NCI-H526 (cell line): ENCODE measurements around the gene GIT2.
A peak's percentile ranks its signal among the peaks of the same experiment; 100 is the strongest.
"Not testable (repeated sequence)": the region's sequence is repeated elsewhere in the genome, so short reads cannot be mapped to it uniquely, and the experiment has no call there.

Experiments
- DNase-seq, 2 experiments: peaks; one replicate each; lab custom pipeline; 2025; lab: John Stamatoyannopoulos, UW

The GIT2 gene

DNA sequence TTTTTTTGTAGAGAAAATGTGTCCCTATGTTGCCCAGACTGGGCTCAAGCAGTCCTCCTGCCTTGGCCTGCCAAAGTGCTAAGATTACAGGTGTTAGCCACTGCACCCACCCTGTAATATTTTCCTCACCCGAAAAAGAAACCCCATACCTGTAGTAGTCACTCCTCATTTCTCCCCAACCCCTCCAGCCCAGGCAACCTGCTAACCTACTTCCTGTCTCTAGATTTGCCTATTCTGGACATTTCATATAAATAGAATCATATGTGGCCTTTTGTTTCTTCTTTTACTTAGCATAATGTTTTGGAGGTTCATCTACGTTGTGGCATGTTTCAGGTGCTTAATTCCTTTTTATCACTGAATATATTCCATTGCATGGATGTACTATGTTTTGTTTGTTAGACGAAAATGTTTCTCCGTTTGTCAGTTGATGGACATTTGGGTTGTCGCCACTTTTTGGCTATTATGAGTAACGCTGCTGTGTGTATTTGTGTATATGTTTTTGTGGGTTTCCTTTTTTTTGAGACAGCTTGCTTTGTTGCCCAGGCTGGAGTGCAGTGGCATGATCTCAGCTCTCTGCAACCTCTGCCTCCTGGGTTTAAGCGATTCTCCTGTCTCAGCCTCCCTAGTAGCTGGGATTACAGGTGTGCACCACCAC, 9.3 kb upstream of the GIT2 start:
- no peak for DNase-seq

GRCh38 chr12:110004598-110004997, 8.4 kb upstream of the GIT2 start:
- DNase-seq: no peak

GRCh38 chr12:110002676-110003515, 6.7 kb upstream of the GIT2 start:
- DNase-seq: no peak

- DNase-seq: no peak
Observed at GRCh38 chr12:110001596-110001995, 5.4 kb upstream of the GIT2 start.

DNA sequence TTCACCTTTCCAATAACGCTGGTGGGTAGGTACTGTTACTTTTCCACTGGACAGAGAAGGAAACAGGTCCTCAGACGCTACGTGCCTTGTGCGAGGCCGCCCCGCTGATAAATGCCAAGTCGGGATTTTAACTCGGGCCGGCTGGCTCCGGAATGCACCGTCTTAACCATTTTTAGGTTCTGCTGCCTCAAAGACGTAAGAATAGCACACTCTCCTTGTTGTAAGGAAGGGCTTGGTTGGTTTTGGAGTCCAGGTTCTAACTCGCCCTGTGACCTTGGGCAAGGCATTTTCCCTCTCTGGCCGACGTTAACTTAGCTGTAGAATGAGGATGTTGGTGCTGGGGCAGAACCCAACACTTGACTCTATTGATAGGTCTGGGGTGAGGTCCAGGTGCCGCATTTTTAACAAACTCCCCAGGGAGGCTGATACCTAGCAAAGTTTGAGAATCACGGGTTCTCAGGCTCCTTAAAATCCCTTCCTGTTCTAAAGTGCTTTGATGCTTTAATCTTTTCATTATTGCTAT, 3.9 kb upstream of the GIT2 start:
- peak in 1 of 2 experiments; percentile 30 for DNase-seq

- DNase-seq: no peak
Observed at GRCh38 chr12:109999649-109999971, 3.4 kb upstream of the GIT2 start.

GRCh38 chr12:109998904-109999648, 2.9 kb upstream of the GIT2 start, which contains the start of gene ANKRD13A:
Gene ANKRD13A (plus strand): TSS chr12:109999430. CDS start chr12:109999689, 259 bp downstream.
- DNase-seq: peak; percentile 86 to 93

DNA sequence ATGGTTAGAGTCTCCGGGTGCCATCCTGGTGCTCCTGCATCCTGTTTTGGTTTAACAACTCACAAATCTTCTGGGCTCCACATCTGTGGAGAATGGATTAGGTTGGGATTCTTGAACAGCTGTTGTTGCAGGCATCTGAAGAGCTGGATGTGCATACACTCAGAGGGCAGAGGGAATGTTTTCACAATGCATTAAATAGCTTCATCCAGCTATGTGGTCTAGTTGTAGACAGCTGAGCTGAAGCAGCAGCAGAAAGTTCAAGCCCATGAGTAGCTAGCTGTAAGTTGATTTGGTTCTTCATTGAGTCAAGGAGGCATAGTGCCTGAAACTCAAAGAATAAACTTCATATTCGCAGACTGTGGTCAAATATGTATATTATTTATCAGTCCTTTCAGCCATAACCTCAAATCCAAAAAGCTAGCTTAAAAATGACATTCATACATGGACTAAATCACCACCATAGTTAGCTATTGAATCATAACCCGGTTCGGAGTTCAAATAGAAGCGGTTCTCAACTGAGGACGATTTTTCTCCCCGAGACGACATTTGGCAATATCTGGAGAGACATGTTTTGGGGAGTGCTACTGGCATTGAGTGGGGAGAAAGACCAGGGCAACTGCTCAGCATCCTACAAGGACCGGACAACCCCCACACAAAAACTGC, 2.2 kb upstream of the GIT2 start:
- DNase-seq: no peak

- no peak for DNase-seq
Observed at GRCh38 chr12:109997393-109997792, 1.2 kb upstream of the GIT2 start.

DNA sequence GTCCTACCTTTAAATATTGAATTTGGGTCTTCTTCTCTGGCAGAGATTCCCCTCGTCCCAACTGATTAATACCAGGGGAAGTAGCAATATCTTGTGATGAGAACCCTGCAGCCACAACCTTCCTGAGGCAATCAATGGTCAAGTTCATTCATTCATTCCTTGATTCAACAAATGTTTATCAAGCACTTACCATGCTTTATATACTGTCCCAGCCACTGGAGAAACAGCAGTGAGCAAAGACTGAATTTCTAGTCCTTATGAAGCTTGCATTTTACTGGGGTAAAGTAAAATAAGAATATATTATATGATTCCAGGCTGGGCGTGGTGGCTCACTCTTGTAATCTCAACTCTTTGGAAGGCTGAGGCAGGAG, 300 bp upstream of the GIT2 start:
- DNase-seq: no peak

DNA sequence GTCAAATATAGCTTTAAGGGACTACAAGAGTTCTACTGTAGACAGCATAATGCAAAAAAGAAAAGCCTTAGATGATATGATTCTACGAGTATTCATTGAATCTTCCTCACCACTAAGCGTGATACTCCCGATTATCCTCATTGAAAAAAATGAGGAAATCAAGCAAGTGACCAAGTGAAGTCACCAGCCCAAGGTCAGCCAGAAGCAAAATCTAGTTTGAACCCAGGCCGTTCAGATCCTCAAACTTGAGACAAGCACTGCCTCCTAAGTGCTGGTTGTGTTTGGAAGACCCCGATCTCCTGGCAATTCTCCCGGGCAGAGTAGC, 845 bp downstream of the GIT2 start:
- no peak for DNase-seq

DNA sequence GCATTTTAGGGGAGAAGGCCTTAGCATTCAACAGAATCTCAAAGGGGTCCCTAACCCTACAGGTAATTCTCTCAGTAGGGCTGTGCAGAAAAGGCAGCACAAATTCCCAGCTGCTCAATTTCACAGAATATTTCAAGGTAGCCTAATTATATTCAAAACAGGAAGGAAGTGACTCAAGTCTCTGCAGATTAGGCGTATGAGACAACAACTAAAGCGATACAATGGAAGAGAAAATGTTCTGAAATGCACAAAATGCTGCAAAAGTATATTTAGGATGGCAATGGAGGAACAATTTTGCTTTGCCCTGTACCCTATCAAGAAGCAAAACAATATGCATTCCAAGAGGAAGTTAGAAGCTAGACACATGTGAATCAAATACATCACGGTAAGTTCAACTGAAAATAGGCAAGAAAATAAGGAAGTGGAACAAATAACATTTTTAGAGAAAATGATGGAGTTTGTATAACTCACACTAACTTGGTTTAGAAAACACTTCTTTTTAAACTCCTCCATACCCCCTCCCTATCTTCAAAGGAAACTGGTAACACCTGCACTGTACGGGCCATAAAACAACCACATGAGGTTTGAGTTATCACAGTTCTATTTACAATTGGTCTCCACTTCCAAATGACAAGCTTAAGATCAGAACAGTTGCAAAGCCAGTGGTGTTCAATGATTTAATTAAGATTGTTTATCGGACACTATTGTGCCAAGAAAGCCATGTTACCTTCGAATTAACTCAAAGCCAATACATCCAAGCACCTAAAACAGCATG, 1.6 kb downstream of the GIT2 start:
- peak in 1 of 2 experiments; percentile 4 for DNase-seq

GRCh38 chr12:109993091-109993490, 3.1 kb downstream of the GIT2 start:
- no peak for DNase-seq

GRCh38 chr12:109991586-109991985, 4.6 kb downstream of the GIT2 start:
- DNase-seq: no peak

GRCh38 chr12:109989380-109989779, 6.8 kb downstream of the GIT2 start:
- no peak for DNase-seq

DNA sequence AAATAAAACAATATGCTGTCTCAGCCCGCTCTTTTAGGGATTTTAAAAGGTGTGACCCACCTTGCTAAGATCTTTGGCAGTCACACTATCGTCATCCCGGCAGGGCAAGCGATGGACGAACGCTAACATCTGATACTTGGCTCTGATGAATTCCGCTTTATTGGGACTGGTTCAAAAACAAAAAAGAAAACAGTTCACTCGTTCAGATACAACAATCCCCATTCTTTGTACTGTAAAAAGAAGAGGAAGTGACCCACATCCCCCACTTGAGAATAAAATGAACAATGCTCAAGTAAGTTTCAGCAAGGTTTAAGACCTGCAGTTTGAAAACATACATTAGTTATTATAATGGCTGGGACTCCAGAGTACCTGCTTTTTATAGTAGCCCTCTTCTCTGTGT, 7.3 kb downstream of the GIT2 start:
- DNase-seq: no peak

DNA sequence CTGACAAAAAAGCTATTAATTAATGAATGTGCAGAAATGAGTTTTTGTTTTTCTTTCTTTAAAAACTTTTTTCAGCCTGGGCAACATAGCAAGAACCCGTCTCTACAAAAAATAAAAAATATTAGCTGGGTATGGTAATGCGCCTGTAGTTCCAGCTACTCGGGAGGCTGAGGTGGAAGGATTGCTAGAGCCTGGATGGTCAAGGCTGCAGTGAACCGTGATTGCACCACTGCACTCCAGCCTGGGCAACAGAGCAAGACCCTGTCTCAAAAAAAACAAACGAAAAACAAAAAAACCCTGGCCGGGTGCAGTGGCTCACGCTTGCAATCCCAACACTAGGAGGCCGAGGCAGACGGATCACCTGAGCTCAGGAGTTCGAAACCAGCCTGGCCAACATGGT, 7.9 kb downstream of the GIT2 start:
- no peak for DNase-seq

GRCh38 chr12:109987615-109988014, 8.6 kb downstream of the GIT2 start:
- no peak for DNase-seq

DNA sequence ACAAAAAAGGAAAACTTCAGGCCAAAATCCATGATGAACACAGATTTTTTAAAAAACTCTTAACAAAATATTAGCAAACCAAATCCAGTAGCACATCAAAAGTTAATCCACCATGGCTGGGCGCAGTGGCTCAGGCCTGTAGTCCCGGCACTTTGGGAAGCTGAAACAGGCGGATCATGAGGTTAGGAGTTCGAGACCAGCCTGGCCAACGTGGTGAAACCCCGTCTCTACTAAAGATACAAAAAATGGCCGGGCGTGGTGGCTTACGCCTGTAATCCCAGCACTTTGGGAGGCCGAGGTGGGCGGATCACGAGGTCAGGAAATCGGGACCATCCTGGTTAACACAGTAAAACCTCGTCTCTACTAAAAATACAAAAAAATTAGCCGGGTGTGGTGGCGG, 9.9 kb downstream of the GIT2 start:
- not testable (repeated sequence) for DNase-seq

DNA sequence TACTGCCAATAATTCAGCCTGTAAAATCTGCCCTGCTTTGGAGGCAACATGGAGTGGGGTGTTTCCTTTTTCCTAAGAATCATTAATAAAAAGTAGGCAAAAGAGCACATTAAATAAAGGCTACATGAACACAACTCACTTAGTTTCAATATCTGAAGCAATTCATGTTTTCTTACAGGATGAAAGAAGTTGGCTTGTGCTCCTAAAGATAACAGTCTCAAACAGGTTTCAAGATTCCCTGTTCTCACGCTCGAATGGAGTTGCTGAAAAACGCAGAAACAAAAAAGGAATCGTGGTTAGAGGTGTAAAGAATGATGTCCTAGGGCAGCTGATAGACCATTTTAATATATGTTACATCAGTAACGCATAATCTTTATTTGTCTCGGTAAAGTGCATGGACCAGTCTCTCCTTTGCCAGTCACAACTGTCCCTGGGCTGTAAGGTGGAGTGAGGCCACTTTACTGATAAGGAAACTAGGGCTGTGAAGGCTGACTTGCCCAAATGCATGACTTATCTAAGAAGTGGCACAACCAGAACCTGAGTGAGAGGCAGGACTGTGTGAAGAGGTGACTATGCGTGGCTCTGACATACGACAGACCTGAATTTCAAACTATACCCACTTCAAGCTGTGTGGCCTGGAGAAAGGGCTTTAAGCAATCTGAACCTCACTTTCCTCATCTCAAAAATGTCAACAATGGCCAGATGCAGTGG, 12.6 kb downstream of the GIT2 start:
- DNase-seq: no peak

DNA sequence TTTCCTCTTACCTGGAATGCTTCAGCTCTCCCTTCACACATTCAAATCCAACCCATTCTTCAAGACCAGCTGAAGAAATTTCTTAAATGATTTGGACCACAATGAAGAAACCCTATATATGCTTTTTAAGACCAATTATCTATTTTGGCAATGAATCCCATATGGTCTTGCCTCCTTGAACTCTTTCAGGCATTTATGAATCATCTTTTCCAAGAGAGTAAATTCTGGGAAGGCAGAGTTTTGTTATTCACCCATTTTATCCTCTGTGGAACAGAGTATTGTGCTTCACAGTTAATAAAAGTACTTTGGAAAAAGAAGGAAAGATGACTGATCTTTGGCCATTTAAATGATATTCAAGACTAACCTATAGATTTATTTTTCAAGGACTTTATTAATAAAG, 14.0 kb downstream of the GIT2 start:
- no peak for DNase-seq
